ENCODE data around the gene TMSB4X. TPM values are rescaled to one million over a fixed set of nuclear protein-coding genes. Genes with fewer than 3 reads are reported as not detected.
"Not testable (repeated sequence)": the region's sequence is repeated elsewhere in the genome, so short reads cannot be mapped to it uniquely, and the experiment has no call there.

TMSB4X gene
- total RNA-seq, 1 donor: 7,483 TPM

GRCh38 chrX:13013363-13014110 lies 38.6 kb downstream of the TMSB4X start:
- peak; percentile 79 for DNase-seq (ENCODE audit: low read depth)
- H3K4me3 ChIP-seq (ENCODE audit: low read depth, low read length): no peak overlapping the region
- no peak for TF ChIP-seq CTCF (IDR thresholded peaks at IDR 0.05; ENCODE audit: insufficient read depth, low read depth, low read length)

GRCh38 chrX:13014111-13015096 lies 39.5 kb downstream of the TMSB4X start:
- DNase-seq (ENCODE audit: low read depth): peak; percentile 36
- no peak for TF ChIP-seq CTCF (IDR thresholded peaks at IDR 0.05; ENCODE audit: insufficient read depth, low read depth, low read length)
- H3K4me3 ChIP-seq (ENCODE audit: low read depth, low read length): no peak overlapping the region

GRCh38 chrX:13015536-13016236 lies 40.8 kb downstream of the TMSB4X start:
- TF ChIP-seq CTCF (IDR thresholded peaks at IDR 0.05; ENCODE audit: insufficient read depth, low read depth, low read length): no peak
- DNase-seq (ENCODE audit: low read depth): no peak
- H3K4me3 ChIP-seq (ENCODE audit: low read depth, low read length): no peak overlapping the region

GRCh38 chrX:13016731-13017130 lies 41.8 kb downstream of the TMSB4X start:
- not testable (repeated sequence) for DNase-seq (ENCODE audit: low read depth); H3K4me3 ChIP-seq (ENCODE audit: low read depth, low read length)

- no peak for TF ChIP-seq CTCF (IDR thresholded peaks at IDR 0.05; ENCODE audit: insufficient read depth, low read depth, low read length)
- no peak for DNase-seq (ENCODE audit: low read depth)
- H3K4me3 ChIP-seq (ENCODE audit: low read depth, low read length): no peak overlapping the region
These were observed 48.0 kb downstream of the TMSB4X start for GRCh38 chrX:13022926-13023325.

GRCh38 chrX:13023567-13023966 lies 48.7 kb downstream of the TMSB4X start:
- TF ChIP-seq CTCF (IDR thresholded peaks at IDR 0.05; ENCODE audit: insufficient read depth, low read depth, low read length): no peak
- no peak for DNase-seq (ENCODE audit: low read depth)

More at GRCh38 chrX:13023567-13023966, 48.7 kb downstream of the TMSB4X start:
- H3K4me3 ChIP-seq (ENCODE audit: low read depth, low read length): no peak overlapping the region

Measured in fibroblast of villous mesenchyme (primary cell).